Esophagus muscularis mucosa (tissue), 3 donors: ENCODE measurements around the gene PCNT.

Source experiments
- POLR2A ChIP-seq: fragments of 450-650 bp; IDR thresholded peaks from one replicate; pipeline ENCODE4 v1.6.1; 2017; ENCODE audit warnings: antibody characterized with exemption, moderate library complexity, mild to moderate bottlenecking, low read depth
- TF ChIP-seq, protein P1 (sequence below), 3 experiments: fragments of 200-600 bp in 2 of 3; fragments of 450-650 bp in 1 of 3; sonication (generic) in 2 of 3; IDR thresholded peaks; one replicate each; pipeline ENCODE4 v1.5.1; 2017 to 2019; ENCODE audit warnings: antibody characterized with exemption in 3 of 3, mild to moderate bottlenecking in 2 of 3, moderate library complexity in 1 of 3

DNA sequence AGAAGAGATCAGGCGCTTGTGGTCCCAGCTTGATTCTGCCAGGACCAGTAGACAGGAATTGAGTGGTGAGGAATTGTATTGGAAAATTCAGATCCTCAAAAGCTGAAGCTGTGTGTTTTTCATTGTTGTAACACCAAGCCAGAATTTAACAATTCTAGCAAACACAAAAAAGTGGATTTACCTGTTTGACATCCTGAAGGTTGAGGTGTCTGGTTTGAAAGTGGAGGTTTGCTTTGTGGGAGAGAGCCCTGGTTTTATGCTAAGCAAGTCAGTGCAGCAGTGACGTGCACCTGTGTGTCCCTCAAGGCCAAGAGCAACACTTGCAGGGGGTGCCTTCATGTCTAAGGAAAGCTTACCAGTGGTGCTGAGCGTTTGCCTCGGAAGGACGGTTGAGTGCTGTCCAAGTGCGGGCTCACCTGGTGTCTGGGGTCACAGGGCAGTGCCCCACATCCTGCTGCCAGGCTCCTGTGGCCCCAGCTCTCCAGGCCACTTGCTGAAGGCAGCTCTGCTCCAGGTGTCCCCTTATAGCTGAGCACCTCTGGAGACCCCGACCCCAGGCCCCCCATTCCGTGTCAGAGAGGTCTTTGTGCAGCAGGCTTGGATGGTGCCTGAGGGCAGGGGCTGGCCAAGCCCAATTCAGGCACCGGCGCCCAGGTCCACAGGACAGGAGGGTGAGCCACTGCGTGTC is 27.7 kb downstream of the PCNT start:
- TF ChIP-seq, protein P1, sequence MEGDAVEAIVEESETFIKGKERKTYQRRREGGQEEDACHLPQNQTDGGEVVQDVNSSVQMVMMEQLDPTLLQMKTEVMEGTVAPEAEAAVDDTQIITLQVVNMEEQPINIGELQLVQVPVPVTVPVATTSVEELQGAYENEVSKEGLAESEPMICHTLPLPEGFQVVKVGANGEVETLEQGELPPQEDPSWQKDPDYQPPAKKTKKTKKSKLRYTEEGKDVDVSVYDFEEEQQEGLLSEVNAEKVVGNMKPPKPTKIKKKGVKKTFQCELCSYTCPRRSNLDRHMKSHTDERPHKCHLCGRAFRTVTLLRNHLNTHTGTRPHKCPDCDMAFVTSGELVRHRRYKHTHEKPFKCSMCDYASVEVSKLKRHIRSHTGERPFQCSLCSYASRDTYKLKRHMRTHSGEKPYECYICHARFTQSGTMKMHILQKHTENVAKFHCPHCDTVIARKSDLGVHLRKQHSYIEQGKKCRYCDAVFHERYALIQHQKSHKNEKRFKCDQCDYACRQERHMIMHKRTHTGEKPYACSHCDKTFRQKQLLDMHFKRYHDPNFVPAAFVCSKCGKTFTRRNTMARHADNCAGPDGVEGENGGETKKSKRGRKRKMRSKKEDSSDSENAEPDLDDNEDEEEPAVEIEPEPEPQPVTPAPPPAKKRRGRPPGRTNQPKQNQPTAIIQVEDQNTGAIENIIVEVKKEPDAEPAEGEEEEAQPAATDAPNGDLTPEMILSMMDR (IDR thresholded peaks at IDR 0.05): no peak
- TF ChIP-seq POLR2A: no peak
